ENCODE results near the gene APBA3.
A peak's percentile ranks its signal among the peaks of the same experiment; 100 is the strongest.

APBA3 gene

GRCh38 chr19:3798137-3798536 is 36.6 kb upstream of the APBA3 start:
- FAIRE-seq (no peak), DNase-seq (ENCODE audit: insufficient read length, low spot score) (no peak)
- TF ChIP-seq POLR2A (IDR thresholded peaks at IDR 0.05; ENCODE audit: low read depth, low read length): no peak

DNA sequence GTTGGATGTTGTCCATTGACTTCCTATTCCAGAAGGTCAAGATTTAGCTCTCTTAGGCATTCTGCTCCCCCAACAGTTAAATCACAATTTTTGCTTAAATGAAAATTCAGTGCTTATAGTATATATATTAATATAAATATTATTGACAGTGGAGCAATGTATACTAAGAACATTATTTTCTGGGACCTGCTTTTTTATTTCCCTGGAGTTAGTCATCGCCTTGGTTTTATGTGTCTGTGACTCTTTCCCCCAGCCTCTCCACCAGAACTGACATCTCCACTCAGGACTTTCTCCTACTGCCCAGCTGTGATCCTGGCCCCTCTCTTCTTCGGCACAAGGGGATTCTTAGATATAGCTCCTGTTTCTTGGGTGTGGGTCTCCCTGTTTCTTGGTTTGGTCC is 34.9 kb upstream of the APBA3 start:
- TF ChIP-seq POLR2A (IDR thresholded peaks at IDR 0.05; ENCODE audit: low read depth, low read length): no peak
- DNase-seq (ENCODE audit: insufficient read length, low spot score): no peak
- FAIRE-seq: no peak

GRCh38 chr19:3793799-3794198 is 32.3 kb upstream of the APBA3 start:
- TF ChIP-seq POLR2A (IDR thresholded peaks at IDR 0.05; ENCODE audit: low read depth, low read length): no peak
- FAIRE-seq (no peak), DNase-seq (ENCODE audit: insufficient read length, low spot score) (no peak)

- FAIRE-seq (no peak), DNase-seq (ENCODE audit: insufficient read length, low spot score) (no peak)
- no peak for TF ChIP-seq POLR2A (IDR thresholded peaks at IDR 0.05; ENCODE audit: low read depth, low read length)
Measured at GRCh38 chr19:3792114-3792513, 30.6 kb upstream of the APBA3 start.

DNA sequence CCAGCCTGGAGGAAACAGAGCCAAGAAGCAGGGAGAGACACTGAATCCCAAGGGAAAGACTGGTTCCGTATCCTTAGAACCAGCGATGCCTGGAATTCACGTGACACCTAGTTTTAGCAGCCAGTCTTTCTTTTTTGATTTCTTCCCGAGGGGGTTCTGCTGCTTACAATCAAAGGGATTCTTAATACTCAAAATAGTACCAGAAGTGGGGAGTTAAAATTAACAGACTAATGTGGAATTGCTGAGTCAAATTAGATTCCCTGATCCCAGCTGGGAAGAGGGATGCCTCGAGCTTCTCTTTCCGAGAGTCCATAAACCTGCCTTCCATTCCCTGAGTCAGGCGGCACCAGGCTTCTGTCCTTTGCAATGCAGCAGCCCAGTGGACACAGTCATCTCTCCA is 29.4 kb upstream of the APBA3 start:
- TF ChIP-seq POLR2A (IDR thresholded peaks at IDR 0.05; ENCODE audit: low read depth, low read length): no peak
- DNase-seq (ENCODE audit: insufficient read length, low spot score): no peak
- FAIRE-seq: no peak

DNA sequence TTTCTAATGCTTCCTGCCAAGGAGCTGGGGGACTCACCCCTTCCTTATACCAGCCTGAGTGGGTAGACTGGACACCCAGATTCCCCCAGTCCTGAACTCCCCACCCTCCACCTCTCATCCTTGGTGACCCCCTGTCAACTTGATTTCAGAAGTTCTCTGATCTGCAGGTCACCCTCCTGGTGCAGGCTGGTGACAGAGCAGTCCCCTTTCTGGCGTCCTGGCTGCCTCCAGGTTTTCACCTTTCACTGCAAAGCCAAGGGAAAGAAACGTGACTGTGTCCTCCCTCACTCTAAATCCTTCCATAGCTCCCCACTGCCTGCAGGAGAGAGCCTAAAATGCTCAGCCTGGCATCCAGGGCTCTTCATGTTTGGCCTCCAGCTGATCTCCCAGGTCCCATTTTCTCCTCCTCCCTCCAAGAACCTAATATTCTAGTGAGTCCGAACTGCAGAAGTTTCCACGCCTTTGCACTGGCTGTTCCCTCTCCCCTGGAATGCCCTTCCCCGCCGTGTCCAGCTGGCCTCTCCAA is 28.8 kb upstream of the APBA3 start:
- no peak for TF ChIP-seq POLR2A (IDR thresholded peaks at IDR 0.05; ENCODE audit: low read depth, low read length)
- DNase-seq (ENCODE audit: insufficient read length, low spot score) (no peak), FAIRE-seq (no peak)

DNA sequence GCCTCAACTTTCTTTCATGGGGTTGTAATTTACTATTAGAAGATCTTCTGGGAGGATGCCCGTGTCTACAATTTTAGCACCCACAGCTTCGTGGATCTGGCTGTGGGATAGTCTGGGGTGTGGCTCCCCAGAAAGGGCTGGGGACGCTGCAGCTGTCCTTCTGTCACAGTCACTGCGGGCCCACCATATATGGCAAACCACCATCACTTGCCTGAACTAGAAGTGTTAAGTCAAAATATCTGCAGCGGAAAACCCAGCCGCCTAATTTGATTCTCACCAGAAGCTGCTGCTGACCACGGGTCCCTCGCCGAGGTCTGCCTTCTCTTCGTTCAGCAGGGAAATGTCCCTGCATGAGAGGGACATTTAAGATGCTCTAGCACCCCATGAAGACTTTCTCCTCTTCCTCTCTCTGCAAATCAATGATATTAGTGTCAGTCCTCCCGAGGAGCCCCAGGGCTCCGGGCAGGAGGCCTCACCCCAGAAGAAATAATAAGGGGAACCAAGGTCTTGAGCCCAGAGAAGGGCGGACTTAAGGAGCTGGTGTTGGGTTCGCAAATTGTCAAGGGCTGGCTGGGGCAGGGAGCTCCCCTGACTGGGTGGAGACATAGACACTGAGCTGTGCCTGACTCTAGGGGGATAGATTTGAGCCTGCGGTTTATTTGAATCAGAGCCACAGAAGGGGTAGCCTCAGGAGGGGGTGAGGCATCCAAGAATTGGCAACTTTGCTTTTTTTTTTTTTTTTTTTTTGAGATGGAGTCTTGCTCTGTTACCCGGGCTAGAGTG is 27.7 kb upstream of the APBA3 start:
- TF ChIP-seq POLR2A (IDR thresholded peaks at IDR 0.05; ENCODE audit: low read depth, low read length): no peak
- FAIRE-seq (no peak), DNase-seq (ENCODE audit: insufficient read length, low spot score) (no peak)

GRCh38 chr19:3785938-3786824 is 24.7 kb upstream of the APBA3 start, which contains the start of gene MATK:
TSS of gene MATK (minus strand) at chr19:3786381. CDS start at chr19:3785135, 1,246 bp downstream.
- TF ChIP-seq POLR2A (IDR thresholded peaks at IDR 0.05; ENCODE audit: low read depth, low read length): no peak
- no peak for FAIRE-seq
- DNase-seq (ENCODE audit: insufficient read length, low spot score): no peak

DNA sequence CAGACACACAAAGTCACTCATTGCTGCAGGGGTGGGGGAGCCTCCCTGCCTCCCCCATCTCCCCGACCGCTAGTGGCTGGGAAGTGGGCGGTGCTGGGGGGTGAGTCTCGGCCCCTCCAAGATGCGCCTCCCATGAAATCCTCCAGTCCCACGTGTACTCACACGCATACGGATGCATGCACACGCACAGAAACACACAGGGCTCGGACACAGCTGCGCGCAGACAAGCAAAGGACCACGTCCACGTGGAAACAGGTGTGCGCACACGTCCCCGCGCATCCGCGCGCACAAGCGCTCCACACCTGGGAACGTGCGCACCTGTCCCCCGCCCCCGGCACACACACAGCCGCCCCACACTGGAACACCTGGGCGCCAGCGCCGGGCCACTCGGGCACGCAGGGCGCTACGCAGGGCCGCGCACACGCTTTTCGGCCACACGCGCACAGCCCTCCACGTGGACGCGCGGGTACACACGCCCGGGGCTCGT is 24.0 kb upstream of the APBA3 start:
- no peak for TF ChIP-seq POLR2A (IDR thresholded peaks at IDR 0.05; ENCODE audit: low read depth, low read length)
- no peak for DNase-seq (ENCODE audit: insufficient read length, low spot score)
- no peak for FAIRE-seq

DNA sequence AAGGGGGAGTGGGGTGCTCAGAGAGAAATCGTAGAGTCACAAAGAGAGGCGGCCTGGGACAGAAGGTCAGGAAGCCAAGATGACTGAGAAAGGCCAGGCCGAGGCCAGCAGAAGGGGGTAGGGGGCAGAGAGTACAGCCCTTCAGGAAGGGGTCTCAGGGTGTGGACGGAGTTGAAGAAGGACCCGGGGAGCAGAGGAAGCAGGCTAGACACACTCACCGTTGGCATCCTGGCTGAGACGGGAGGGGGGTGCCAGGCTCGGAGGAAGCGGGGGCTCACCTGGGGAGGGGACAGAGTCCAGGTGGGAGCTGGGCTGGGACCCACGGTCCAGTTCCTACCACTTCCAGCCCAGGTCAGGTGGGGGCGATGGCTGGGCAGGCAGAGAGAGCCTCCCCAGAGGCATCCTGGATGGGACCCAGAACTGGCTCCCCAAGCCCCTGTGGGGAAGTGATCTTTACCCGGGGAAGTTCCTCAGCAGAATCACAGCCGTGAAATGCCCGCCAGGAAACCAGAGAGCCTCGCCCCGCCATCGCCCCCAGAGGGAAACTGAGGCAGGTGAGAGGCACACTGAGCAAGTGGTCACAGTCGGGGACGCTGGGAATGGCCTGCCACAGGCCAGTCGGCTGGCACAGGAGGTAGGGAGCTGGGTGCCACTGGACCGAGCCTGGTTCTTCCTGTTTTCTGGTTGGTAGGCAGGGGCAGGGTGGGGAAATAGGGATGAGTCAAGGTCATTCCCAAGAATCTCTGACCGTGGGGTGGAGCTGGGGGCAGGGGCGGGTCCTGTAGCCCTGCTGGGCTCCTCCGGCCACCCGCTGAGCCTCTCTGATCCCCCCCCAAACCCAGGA is 23.3 kb upstream of the APBA3 start:
- DNase-seq (ENCODE audit: insufficient read length, low spot score): peak; percentile 96
- no peak for TF ChIP-seq POLR2A (IDR thresholded peaks at IDR 0.05; ENCODE audit: low read depth, low read length)
- FAIRE-seq: no peak

- TF ChIP-seq POLR2A (IDR thresholded peaks at IDR 0.05; ENCODE audit: low read depth, low read length): no peak
- FAIRE-seq (no peak), DNase-seq (ENCODE audit: insufficient read length, low spot score) (no peak)
Measured at GRCh38 chr19:3783660-3784584, 22.4 kb upstream of the APBA3 start.

DNA sequence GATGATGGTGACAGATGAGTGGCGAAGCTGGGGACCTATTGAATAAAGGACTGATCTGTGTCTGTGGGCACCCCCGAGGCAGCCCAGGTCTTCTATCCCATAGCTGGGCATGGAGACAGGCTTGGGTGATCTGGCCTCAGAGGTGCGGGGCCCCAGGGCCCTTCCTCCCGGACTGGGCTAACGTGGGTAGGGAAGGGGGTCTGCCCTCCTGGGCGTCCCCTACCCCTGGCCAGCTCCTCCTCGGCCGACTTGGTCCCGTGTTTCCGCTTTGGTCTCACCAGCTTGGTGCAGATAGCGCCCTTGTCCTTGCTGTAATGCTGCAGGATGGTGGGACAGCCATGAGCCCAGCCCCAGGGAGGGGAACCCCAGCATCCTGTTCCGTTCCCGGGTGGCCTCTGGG is 21.4 kb upstream of the APBA3 start:
- FAIRE-seq (no peak), DNase-seq (ENCODE audit: insufficient read length, low spot score) (no peak)
- no peak for TF ChIP-seq POLR2A (IDR thresholded peaks at IDR 0.05; ENCODE audit: low read depth, low read length)
